ENCODE results near the gene OTX1.
"Not testable (repeated sequence)": the region's sequence is repeated elsewhere in the genome, so short reads cannot be mapped to it uniquely, and the experiment has no call there.

Gene OTX1

DNA sequence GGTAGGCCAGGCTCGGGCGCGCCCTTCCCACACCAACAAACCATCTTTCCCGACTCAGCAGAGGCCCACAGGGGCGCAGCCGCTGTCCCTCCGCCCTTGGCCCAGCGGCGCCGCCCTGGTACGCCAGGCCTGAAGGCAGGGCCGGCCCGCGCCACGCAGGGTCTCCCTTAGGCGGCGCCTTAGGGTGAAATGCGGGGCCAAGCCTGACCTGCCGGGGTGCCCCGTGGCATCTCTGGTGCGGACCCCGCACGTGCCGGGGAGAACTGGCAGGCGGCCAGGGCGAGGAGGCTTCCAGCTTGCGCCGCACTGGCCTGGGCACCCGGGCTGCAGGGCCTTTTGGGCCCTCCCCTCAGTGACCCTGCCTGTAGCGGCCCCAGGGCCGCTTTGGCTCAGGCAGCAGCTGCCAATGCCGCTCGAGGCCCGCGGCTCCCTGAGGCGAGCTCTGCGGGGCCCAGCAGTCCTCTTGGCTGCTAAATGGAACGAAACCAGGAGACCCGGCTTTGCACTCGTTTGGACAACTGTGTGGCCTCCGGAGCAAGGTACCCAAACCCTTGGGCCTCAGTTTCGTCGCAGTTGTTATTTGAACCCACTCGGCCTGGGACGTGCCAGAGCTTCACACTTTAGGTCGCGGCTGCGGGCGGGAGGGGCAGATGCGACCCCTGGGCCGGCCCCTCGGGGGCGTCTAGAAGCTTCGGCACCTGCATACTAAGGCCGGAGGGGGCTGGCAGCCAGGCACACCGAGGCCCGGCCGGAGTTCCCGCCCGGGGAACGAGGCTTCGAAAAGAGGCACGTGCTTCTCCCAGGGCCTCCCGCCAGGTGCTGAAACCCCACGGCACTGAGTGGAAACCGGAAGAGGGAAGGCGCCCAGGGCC lies 8.5 kb downstream of the OTX1 start:
- no peak for DNase-seq (ENCODE audit: low read depth)

DNA sequence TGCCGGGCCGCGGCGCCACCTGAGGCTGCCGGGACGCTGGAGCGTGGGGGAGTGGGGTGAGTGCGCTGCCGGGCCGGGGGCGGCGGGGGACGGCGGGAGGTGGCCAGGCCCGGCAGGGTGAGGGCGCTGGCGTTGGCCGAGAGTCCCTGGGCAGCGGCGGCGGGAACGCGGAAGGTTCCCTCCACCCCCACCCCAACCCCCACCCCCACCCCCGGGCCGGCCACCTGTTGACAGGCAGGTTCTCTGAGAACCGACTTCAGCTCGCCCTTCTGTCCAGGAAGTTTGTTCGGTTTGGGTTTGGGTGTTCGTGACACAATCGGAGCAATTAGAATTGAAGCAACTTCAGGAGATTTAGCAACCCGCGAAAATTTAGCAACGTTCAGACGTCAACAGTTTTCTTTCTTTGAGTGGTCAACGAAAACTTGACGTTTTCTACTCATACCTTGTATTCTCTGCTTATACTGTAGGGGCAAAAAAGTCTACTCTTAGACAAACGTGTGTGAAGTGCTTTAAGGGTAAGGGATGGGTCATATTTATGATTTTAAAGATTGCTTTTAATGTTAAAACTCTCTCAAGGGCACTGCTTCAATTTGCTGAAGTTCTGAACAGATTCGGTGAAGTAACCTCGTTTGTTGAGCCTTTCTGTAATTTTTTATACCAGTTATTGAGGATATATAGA lies 9.3 kb downstream of the OTX1 start:
- DNase-seq (ENCODE audit: low read depth): no peak

DNA sequence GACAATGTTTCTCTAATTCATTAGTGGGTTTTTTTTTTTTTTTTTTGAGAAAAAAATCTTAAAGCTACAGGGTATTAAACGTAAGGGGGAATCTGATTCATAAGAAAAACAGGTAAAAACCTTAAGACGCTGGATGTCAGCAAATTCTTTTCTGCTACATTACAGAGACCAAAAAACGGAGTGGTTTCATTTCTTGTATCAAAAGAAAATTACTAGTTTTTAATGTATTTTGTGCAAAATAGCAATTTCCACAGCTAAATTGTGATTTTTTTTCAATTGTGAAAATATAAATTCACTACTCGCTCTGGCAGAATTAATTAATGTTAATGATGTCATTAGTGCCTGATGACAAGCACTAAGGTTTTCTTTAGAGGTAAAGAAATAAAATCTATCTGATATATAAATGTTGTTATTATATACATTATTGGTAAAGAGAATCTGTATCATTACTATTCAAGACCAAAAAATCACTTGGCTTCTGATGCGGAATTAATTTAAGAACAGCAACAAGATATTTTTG lies 9.9 kb downstream of the OTX1 start:
- DNase-seq (ENCODE audit: low read depth): no peak

DNA sequence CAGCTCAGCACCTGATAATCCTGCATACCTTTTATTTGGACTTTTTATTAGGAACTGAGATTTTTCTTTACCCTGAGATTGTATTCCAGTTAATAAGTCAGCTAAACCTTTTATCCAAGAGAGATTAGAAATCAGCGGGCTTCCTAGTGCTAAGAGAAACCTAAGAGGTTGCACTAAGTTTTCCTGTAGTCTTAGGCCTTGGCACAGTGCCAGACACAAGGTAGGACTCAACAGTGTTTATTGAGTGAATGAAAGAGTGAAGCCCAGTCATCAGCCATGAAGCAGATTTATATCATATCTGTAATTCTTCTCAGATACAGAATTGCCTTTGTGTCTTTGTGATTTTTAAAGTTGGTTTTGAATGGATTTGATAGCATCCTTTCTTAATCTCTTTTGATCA lies 13.6 kb downstream of the OTX1 start:
- DNase-seq (ENCODE audit: low read depth): no peak

DNA sequence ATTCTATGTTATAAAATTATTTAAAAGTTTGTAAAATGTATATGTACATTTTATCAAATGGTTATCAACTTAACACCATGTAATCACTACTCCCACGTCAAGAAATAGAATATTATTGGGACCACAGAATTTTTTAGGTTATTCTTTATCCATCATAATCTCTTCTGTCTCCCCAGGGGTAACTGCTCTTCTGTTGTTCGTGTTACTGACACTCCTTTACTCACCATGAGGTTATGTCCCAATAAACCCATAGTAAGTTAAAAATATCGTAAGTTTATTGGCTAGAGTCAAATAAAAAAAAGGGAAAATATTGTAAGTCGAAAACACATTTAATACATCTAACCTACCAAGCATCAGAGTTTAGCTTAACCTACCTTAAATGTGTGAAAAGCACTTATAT lies 14.0 kb downstream of the OTX1 start:
- no peak for DNase-seq (ENCODE audit: low read depth)

DNA sequence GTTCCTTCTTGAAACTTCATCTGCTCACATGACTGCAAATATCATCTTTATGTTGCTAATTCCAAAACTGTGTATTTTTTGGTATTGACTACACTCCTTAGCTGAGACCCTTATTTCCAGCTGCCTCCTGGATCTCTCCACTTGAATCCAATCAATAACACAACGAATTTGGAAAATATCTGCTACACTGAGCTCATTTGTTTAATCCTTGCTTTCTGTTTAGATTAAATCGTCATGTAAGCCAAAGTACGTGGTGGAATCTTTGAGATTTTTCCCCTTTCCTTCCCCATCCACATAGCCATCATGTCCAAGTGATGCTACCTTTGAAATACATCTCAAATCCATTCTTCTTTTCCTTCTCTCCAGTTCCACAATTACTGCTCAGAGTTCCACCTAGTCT lies 15.6 kb downstream of the OTX1 start:
- DNase-seq (ENCODE audit: low read depth): no peak

DNA sequence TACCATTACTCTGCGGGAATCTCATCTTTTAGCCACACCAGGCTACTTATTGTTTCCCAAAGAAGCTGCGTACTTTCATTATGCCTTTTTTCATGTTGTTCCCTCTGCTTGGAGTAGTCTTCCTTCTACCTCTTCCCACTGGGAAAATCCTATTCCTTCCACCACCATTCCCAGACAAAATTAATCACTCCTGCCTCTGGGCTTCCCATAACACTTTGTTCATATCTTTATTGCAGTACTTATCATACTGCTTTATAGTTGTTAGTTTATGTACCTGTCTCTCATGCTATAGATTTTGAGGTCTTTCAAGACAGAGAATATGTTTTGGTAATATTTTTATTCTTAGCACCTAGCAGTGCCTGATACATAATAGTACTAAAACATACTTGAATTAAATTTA lies 16.2 kb downstream of the OTX1 start:
- DNase-seq (ENCODE audit: low read depth): no peak

DNA sequence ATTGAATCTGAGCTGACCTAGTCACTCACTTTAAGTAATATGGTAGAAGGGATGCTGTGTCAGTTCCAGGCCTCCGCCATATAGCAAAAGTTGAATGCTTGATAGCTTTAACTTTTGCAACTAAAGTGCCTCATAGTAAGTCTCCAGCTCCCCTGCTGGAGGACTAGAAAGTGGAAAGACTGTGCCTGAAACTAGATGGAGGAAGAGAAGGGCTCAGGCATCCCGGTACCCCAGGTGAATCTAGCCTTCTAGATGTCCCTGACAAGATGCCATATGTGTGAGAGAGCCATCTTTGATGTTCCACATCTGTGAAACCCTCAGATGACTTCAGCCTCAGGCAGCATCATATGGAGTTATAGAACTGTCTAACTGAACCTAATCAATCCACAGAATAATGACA lies 21.0 kb downstream of the OTX1 start:
- no peak for DNase-seq (ENCODE audit: low read depth)

DNA sequence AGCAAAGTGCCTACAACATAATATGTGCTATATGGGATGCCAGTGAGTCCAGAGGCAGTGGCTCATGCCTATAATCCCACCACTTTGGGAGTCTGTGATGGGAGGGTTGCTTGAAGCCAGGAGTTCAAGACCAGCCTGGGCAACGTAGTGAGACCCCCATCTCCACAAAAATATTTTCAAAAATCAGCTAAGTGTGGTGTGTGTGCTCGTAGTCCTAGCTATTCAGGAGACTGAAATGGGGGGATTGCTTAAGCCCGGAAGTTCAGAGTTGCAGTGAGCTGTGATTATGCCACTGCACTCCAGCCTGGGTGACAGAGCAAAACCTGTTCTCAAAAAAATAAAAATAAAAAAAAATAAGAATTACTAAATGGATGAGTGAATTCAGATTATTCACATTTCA lies 23.4 kb downstream of the OTX1 start:
- DNase-seq (ENCODE audit: low read depth): no peak

DNA sequence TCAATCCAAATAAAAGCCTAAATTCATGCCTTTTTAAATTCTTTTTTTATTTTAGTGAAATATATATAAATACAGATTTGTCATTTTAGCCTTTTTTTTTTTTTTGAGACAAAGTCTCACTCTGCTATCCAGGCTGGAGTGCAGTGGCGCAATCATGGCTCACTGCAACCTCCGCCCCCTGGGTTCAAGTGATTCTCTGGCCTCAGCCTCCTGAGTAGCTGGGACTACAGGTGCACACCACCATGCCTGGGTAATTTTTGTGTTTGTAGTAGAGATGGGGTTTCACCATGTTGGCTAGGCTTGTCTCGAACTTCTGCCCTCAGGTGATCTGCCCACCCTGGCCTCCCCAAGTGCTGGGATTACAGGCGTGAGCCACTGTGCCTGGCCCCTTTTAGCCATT lies 23.8 kb downstream of the OTX1 start:
- not testable (repeated sequence) for DNase-seq (ENCODE audit: low read depth)

DNA sequence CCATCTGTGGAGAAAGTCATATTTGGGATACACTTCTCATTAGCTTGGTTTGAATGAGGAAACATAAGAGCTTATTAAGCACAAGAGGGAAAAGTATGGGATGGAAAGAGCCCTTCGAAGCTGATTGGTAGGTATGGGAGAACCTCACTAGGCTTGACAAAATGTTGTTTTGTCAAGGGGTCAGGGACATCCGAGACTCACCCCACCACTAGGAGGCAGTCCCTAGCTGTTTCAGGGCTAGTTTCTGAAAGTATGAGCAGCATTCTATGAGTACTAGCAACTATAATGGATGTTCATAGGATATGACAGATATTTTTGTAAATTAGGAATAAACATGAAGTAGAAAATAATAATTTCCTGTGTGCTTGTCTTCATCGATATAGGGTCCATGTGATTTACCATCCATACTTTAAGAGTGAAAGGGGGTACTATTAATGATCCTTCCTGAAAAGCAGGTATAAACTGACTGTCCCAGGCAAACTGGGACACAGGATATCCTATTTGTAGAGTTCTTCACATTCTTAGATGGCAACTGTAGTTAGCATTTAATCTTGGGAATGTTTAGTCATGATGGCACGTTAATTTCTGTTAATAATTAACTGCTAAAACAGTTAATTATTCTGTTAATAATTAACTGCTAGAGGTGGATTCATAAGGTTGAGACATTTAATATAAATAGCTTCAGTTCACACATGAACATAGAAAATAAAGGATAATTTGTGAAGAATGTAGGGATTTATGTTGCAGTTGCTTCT lies 28.4 kb downstream of the OTX1 start:
- DNase-seq (ENCODE audit: low read depth): no peak

DNA sequence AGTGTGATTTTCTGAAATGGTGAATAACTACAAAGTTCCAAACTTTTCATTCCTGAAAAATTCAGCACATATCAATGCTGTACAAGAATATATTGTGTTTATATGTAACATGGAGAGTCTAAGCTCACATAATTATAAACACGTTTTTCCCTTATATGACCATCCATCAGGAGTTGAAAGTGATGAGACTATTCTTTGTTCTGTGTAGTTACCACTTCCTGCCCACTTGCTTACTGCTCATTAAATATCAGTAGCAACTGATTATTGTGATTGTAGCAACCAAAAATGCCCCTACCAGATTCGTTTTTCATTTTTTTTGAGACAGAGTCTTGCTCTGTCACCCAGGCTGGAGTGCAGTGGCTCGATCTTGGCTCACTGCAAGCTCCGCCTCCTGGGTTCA lies 30.8 kb downstream of the OTX1 start:
- no peak for DNase-seq (ENCODE audit: low read depth)

DNA sequence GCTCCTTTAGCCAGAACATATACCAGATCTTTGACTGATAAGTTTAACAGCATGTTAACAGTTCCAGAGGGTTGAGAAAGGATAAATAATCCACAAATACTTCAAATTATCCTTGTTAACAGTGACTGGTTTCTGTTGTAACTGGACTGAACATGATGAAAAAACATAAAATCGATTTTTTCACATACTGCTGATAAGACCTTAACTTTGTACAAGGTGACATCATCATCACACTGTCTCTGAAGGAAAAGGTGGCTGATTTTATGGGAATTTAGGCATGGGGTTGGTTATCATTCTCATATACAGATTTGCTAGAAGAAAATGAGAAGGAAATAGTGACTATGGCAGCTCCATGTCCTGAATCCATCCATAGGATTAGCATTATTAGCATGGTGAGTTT lies 36.1 kb downstream of the OTX1 start:
- no peak for DNase-seq (ENCODE audit: low read depth)

DNA sequence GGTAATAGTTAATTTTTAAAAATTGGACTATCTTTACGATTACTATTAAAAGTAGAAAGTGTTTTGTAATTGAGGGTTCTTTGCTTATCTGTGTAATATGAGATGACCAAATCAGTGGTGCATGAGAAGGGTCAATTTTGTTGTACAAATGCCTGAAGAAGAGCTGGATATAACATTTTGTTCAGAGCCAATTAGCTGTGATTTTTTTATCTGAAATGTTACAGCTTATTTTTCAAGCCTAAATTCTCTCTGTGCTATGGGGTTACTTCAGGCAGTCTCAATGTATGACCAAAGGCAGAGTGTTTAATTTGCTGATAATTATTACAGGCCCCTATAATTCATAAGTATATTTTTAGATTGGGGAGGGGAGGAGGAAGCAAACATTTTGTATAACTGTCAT lies 41.8 kb downstream of the OTX1 start:
- no peak for DNase-seq (ENCODE audit: low read depth)

DNA sequence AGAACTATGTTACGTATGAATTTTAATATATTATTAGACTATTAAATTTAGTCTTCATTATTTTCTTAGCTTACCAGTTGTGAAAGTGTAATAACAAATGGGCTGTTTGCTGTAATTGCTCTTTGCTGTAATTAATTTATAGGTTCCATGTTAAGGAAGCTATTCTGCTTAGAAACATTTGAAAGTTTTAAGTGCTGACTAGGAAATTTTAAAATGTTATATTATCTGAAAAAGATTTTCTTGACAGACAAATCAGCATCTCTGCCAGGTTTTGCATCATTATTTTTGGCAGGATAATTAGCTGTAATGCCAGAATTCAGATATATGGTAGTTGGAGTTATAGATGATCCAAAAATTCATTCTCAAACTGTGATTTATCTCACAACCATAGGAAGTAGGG lies 42.2 kb downstream of the OTX1 start:
- no peak for DNase-seq (ENCODE audit: low read depth)

DNA sequence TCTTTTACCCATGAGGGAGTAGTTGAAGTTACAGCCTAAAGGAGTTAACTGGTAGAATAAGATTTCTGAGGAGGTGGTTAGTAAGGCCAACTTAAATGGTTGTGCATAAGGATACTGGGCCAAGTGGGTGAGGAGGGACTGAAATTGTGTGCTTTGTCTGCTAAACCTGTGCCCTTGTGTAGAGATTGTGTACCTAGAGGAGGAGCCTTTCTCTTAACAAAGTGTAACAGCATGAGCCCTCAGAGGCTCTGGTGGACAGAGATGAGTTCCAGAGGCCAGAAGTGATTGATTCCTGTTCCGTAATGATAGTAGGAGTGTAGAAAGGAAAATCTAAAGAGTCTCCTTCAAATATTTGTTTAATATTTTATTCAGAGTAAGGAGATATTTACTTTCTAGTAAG lies 42.9 kb downstream of the OTX1 start:
- no peak for DNase-seq (ENCODE audit: low read depth)

DNA sequence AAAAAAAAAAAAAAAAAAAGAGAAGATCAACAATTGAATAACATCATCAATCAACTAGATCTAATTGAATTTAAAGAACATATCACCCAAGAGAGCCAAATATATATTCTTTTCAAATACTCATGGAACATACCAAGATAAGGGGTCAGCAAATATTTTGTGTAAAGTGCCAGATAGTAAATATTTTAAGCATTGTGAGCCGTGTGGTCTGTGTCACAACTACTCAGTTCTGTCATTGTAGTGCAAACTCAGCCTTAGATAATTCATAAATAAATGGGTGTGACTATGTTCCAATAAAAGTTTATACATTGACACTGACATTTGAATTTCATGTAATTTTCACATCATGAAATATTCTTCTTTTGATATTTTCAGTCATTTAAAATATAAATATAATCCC lies 45.9 kb downstream of the OTX1 start:
- no peak for DNase-seq (ENCODE audit: low read depth)

DNA sequence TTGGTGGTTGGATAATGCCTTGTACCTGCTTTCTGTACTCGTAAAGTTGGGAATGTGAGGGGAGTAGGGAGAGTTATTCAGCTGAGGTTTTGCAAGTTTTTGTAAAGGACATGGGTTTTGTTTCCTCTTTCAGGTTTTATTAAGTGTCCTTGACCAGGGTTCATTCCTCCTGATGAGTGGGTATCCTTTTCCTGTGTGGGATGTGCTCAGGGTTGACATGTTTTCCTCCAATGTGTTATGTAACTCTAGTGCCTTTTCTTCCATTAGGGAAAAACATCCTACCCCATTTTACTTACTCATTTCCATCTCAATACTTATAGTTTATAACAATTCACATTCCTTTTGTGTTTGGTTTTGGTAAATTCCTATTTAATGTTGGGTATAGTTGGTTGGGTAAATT lies 48.4 kb downstream of the OTX1 start:
- no peak for DNase-seq (ENCODE audit: low read depth)

DNA sequence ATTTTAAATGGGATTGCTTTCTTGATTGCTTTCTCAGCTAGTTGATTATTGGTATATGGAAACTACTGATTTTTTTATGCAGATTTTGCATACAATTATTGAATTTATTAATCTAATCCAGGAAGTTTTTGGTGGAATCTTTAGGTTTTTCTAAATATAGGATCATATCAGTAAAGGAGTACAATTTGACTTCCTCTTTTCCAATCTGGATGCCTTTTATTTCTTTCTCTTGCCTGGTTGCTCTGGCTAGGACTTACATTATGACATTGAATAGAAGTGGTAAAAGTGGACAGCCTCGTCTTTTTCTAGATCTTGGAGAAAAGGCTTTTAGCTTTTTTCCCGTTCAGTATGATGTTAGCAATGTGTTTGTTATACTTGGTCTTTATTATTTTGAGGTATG lies 51.3 kb downstream of the OTX1 start:
- DNase-seq (ENCODE audit: low read depth): no peak

DNA sequence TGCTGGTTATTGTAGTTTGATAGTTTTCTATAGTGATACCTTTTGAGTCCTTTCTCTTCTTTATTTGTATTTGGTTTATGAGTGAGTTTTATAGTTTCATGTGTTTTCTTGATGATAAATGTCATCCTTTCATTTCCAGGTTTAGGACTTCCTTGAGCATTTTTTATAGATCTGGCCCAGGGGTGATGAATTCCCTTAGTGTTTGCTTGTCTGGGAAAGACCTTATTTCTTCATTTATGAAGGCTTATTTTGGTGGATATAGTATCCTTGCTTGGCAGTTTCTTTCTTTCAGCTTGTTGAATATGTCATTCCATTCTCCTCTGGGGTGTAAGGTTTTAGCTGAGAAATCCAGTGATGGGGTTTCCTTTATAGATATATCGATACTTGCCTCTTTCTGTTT lies 53.9 kb downstream of the OTX1 start:
- no peak for DNase-seq (ENCODE audit: low read depth)

All from fibroblast of gingiva (primary cell).